Adrenal gland (tissue), 5 donors: ENCODE results near the gene NAV2.

ENCODE experiments used
- POLR2A ChIP-seq, 2 donors: fragments of 450-650 bp; IDR thresholded peaks; one replicate each; pipeline ENCODE4 v1.6.1; 2017; ENCODE audit warnings: antibody characterized with exemption in 2 of 2, mild to moderate bottlenecking in 2 of 2, moderate library complexity in 1 of 2
- TF ChIP-seq, protein P1 (sequence below), 6 experiments: fragments of 450-650 bp in 4 of 6; fragments of 200-600 bp in 2 of 6; sonication (generic) in 1 of 6; IDR thresholded peaks; 1 replicate in 5 of 6; 2 replicates in 1 of 6; pipeline versions ENCODE4 v1.5.1 to v1.8.0; 2016 to 2021; ENCODE audit warnings: antibody characterized with exemption in 6 of 6, mild to moderate bottlenecking in 2 of 6, moderate library complexity in 1 of 6
- donor health status: DM: no; HTN: no; CAD: no.

DNA sequence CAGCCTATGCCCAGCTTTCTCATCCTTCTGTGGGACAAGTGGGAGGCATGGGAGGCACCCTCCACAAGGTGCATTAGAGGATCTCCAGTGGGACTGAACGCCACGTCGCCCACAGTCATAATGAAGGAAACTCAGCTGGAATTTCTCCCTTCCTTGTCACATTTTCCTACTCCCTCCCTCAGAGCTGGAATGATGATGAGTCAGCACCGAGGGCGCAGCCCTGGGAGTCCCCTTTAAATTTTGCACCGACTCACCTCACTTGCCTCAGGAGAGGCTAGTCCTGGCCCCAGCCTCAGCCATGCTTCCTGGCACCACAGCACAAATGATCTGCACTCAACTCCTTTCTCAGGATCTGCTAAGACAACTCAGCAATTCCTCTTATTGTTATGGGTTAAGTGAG lies 413.3 kb downstream of the NAV2 start:
- TF ChIP-seq, protein P1, sequence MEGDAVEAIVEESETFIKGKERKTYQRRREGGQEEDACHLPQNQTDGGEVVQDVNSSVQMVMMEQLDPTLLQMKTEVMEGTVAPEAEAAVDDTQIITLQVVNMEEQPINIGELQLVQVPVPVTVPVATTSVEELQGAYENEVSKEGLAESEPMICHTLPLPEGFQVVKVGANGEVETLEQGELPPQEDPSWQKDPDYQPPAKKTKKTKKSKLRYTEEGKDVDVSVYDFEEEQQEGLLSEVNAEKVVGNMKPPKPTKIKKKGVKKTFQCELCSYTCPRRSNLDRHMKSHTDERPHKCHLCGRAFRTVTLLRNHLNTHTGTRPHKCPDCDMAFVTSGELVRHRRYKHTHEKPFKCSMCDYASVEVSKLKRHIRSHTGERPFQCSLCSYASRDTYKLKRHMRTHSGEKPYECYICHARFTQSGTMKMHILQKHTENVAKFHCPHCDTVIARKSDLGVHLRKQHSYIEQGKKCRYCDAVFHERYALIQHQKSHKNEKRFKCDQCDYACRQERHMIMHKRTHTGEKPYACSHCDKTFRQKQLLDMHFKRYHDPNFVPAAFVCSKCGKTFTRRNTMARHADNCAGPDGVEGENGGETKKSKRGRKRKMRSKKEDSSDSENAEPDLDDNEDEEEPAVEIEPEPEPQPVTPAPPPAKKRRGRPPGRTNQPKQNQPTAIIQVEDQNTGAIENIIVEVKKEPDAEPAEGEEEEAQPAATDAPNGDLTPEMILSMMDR (IDR thresholded peaks at IDR 0.05): no peak
- no peak for TF ChIP-seq POLR2A (IDR thresholded peaks at IDR 0.05)
